Body of pancreas (tissue), 4 donors: ENCODE results near the gene C1QTNF5.

Source experiments
- POLR2A ChIP-seq, 3 donors: fragments of 450-650 bp; IDR thresholded peaks; one replicate each; pipeline ENCODE4 v1.6.1; 2016; ENCODE audit warnings: antibody characterized with exemption in 3 of 3, mild to moderate bottlenecking in 2 of 3
- TF ChIP-seq, protein P1 (sequence below), 7 experiments: fragments of 450-650 bp in 4 of 7; fragments of 200-600 bp in 3 of 7; sonication (generic) in 3 of 7; IDR thresholded peaks; one replicate each; pipeline ENCODE4 v1.5.1; 2016 to 2019; ENCODE audit warnings: antibody characterized with exemption in 7 of 7

DNA sequence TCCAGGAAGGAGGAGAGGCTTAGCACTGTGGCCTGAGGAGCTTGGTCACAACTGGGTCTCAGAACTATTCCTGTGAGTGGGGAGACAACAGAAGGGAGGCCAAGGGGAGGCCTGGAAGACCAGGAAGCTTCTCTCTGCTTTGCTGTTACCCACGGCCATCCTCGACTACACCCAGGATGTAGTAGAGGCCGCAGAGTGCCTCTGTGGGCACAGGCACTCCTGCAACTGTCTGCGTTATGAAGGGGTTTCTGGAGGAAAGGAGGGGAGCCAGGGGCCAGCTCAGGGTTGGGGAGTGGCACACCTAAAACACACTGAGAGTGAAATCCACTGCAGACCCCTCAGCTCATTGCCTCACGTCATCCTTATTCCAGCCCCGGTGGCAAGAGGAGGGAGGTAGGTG is 9.6 kb upstream of the C1QTNF5 start:
- TF ChIP-seq, protein P1, sequence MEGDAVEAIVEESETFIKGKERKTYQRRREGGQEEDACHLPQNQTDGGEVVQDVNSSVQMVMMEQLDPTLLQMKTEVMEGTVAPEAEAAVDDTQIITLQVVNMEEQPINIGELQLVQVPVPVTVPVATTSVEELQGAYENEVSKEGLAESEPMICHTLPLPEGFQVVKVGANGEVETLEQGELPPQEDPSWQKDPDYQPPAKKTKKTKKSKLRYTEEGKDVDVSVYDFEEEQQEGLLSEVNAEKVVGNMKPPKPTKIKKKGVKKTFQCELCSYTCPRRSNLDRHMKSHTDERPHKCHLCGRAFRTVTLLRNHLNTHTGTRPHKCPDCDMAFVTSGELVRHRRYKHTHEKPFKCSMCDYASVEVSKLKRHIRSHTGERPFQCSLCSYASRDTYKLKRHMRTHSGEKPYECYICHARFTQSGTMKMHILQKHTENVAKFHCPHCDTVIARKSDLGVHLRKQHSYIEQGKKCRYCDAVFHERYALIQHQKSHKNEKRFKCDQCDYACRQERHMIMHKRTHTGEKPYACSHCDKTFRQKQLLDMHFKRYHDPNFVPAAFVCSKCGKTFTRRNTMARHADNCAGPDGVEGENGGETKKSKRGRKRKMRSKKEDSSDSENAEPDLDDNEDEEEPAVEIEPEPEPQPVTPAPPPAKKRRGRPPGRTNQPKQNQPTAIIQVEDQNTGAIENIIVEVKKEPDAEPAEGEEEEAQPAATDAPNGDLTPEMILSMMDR (IDR thresholded peaks at IDR 0.05) = no peak
- TF ChIP-seq POLR2A (IDR thresholded peaks at IDR 0.05) = no peak
